IMR-90 (cell line): ENCODE measurements around the gene WNT10A. TPM values are rescaled to one million over a fixed set of nuclear protein-coding genes. Genes with fewer than 3 reads are reported as not detected.

Source experiments
- ATAC-seq: fragments of 200-7000 bp; cut with Tn5 transposase; 2 replicates; pipeline ENCODE4 v1.9.1; 2020; ENCODE audit warnings: low read depth, mild to moderate bottlenecking, moderate library complexity
- BruUV-seq: library from RNA; stranded (reverse); fragments of 400-500 nt; replicated peaks from 2 replicates; lab custom pipeline; 2021; lab: Mats Ljungman, UMichigan
- CTCF ChIA-PET: fragments of 300-600 bp; formaldehyde crosslinking; extraction: SDS; loops from one replicate; lab custom pipeline; 2021; ENCODE audit warnings: antibody characterized with exemption; lab: Yijun Ruan, JAX
- POLR2A ChIA-PET: fragments of 300-600 bp; sonication (Branson Sonifier 250); formaldehyde crosslinking; loops from one replicate; lab custom pipeline; 2022; ENCODE audit warnings: antibody characterized with exemption; ENCODE audit not compliant: unreplicated experiment; lab: Charles Lee
- DNase-seq: peaks from one replicate; pipeline ENCODE4 v3.0.0; 2013
- H2AFZ ChIP-seq: replicated peaks from 2 replicates; pipeline ENCODE3; 2013; ENCODE audit warnings: low read length, mild to moderate bottlenecking; ENCODE audit not compliant: poor library complexity
- H2AK5ac ChIP-seq: 2 replicates; pipeline ENCODE4 v1.6.1; 2013; ENCODE audit warnings: low read depth, low read length, inconsistent platforms
- H2AK9ac ChIP-seq: replicated peaks from 2 replicates; pipeline ENCODE3; 2013; ENCODE audit warnings: mild to moderate bottlenecking, low read depth, low read length, moderate library complexity; ENCODE audit not compliant: poor library complexity
- H2BK120ac ChIP-seq: 2 replicates; pipeline ENCODE4 v1.6.1; 2013; ENCODE audit warnings: low read depth, low read length, inconsistent platforms
- H2BK15ac ChIP-seq: 3 replicates; pipeline ENCODE4 v1.6.1; 2013; ENCODE audit warnings: low read depth, low read length, inconsistent platforms
- H2BK20ac ChIP-seq: 2 replicates; pipeline ENCODE4 v1.6.1; 2013; ENCODE audit warnings: low read depth, mild to moderate bottlenecking, inconsistent platforms, low read length, moderate library complexity
- H2BK5ac ChIP-seq: 2 replicates; pipeline ENCODE4 v1.6.1; 2013; ENCODE audit warnings: mild to moderate bottlenecking, low read depth, low read length, inconsistent platforms; ENCODE audit not compliant: poor library complexity, severe bottlenecking
- H3K14ac ChIP-seq: replicated peaks from 2 replicates; pipeline ENCODE4 v1.6.1; 2013; ENCODE audit warnings: low read depth, low read length, inconsistent platforms
- H3K18ac ChIP-seq: 2 replicates; pipeline ENCODE4 v1.6.1; 2013; ENCODE audit warnings: low read depth, low read length, control low read depth
- H3K23ac ChIP-seq: 2 replicates; pipeline ENCODE4 v1.6.1; 2013; ENCODE audit warnings: low read depth, low read length, inconsistent platforms
- H3K27ac ChIP-seq: 2 replicates; pipeline ENCODE4 v1.5.1; 2013; ENCODE audit warnings: mild to moderate bottlenecking, control low read depth, low read length; ENCODE audit not compliant: insufficient read depth
- H3K27me3 ChIP-seq: 2 replicates; pipeline ENCODE4 v1.6.1; 2013; ENCODE audit warnings: low read length; ENCODE audit not compliant: control insufficient read depth, insufficient read depth
- H3K36me3 ChIP-seq: 2 replicates; pipeline ENCODE4 v1.6.1; 2013; ENCODE audit warnings: low read length, mixed read lengths; ENCODE audit not compliant: control insufficient read depth, insufficient read depth
- H3K4ac ChIP-seq: 2 replicates; pipeline ENCODE4 v1.6.1; 2013; ENCODE audit warnings: low read depth, low read length, inconsistent platforms
- H3K4me1 ChIP-seq: 2 replicates; pipeline ENCODE4 v1.6.1; 2013; ENCODE audit warnings: low read length, mixed read lengths; ENCODE audit not compliant: control insufficient read depth, insufficient read depth
- H3K4me2 ChIP-seq: 2 replicates; pipeline ENCODE4 v1.6.1; 2013; ENCODE audit warnings: low read depth, mild to moderate bottlenecking, control low read depth, low read length, moderate library complexity
- H3K4me3 ChIP-seq: 2 replicates; pipeline ENCODE4 v1.5.1; 2013; ENCODE audit warnings: low read depth, mild to moderate bottlenecking, control low read depth, low read length, moderate library complexity; ENCODE audit not compliant: insufficient read depth
- H3K56ac ChIP-seq: 2 replicates; pipeline ENCODE4 v1.6.1; 2013; ENCODE audit warnings: low read length, inconsistent platforms; ENCODE audit not compliant: insufficient read depth; ENCODE audit errors: extremely low read depth
- H3K79me1 ChIP-seq, 2 experiments: 2 replicates each; pipeline ENCODE4 v1.6.1; 2013; ENCODE audit warnings: low read length in 2 of 2, inconsistent platforms in 1 of 2, low read depth in 1 of 2
- H3K9ac ChIP-seq: 2 replicates; pipeline ENCODE4 v1.6.1; 2013; ENCODE audit warnings: low read depth, low read length, control low read depth
- H3K9me1 ChIP-seq: 2 replicates; pipeline ENCODE4 v1.6.1; 2013; ENCODE audit warnings: low read length, inconsistent platforms; ENCODE audit not compliant: insufficient read depth
- H3K9me3 ChIP-seq: 2 replicates; pipeline ENCODE4 v1.6.1; 2013; ENCODE audit warnings: low read length; ENCODE audit not compliant: control insufficient read depth, insufficient read depth
- H4K20me1 ChIP-seq: 2 replicates; pipeline ENCODE4 v1.6.1; 2013; ENCODE audit warnings: low read length, inconsistent platforms; ENCODE audit not compliant: insufficient read depth
- H4K5ac ChIP-seq: 2 replicates; pipeline ENCODE4 v1.6.1; 2013; ENCODE audit warnings: mild to moderate bottlenecking, low read depth, low read length, control low read depth
- H4K8ac ChIP-seq, 2 experiments: 2 replicates each; pipeline ENCODE4 v1.6.1; 2013; ENCODE audit warnings: low read depth in 2 of 2, low read length in 2 of 2, control low read depth in 1 of 2, inconsistent platforms in 1 of 2
- H4K91ac ChIP-seq: 2 replicates; pipeline ENCODE4 v1.6.1; 2013; ENCODE audit warnings: low read depth, low read length, inconsistent platforms; ENCODE audit not compliant: insufficient read depth
- BHLHE40 ChIP-seq: fragments of 150-350 bp; IDR thresholded peaks from 2 replicates; pipeline ENCODE4 v1.6.1; 2016; ENCODE audit warnings: mild to moderate bottlenecking, low read depth, low read length
- CHD1 ChIP-seq: IDR thresholded peaks from 2 replicates; pipeline ENCODE4 v1.6.1; 2012; ENCODE audit warnings: low read depth, low read length, improper control_type of control experiment
- CTCF ChIP-seq: conservative IDR thresholded peaks from 2 replicates; pipeline ENCODE4 v1.5.1; 2012; ENCODE audit warnings: mild to moderate bottlenecking, low read depth, low read length, improper control_type of control experiment
- ELK1 ChIP-seq: fragments of 150-350 bp; IDR thresholded peaks from 2 replicates; pipeline ENCODE4 v1.6.1; 2016; ENCODE audit warnings: low read depth, mild to moderate bottlenecking, low read length, moderate library complexity, borderline replicate concordance
- NFE2L2 ChIP-seq: fragments of 150-350 bp; IDR thresholded peaks from 2 replicates; pipeline ENCODE4 v1.6.1; 2016; ENCODE audit warnings: low read depth, mild to moderate bottlenecking, low read length
- POLR2A ChIP-seq: IDR thresholded peaks from 2 replicates; pipeline ENCODE4 v1.6.1; 2012; ENCODE audit warnings: mild to moderate bottlenecking, low read depth, low read length
- WGBS, 2 experiments: methylation state at CpG; one replicate each; pipeline versions ENCODE4 v1.1.5 to v1.1.7; 2013; ENCODE audit warnings: missing lambda C conversion rate in 2 of 2; ENCODE audit not compliant: insufficient read length in 1 of 2; ENCODE audit errors: extremely low coverage in 2 of 2; 5-methylcytosine and 5-hydroxymethylcytosine counted together
- dilution Hi-C: fragments of 300-500 bp; cut with HindIII; formaldehyde crosslinking; loops from one replicate; pipeline ENCODE4 v1.14.3; 2018; ENCODE audit warnings: low sequenced_read_pairs; ENCODE audit not compliant: unreplicated experiment
- in situ Hi-C: fragments of 300-500 bp; cut with MboI; formaldehyde crosslinking; loops from 3 replicates; pipeline ENCODE4 v1.14.3; 2019; ENCODE audit warnings: low sequenced_read_pairs, inconsistent platforms, mixed read lengths
- intact Hi-C: fragments of 100-400 bp; cut with micrococcal nuclease; formaldehyde crosslinking; loops from 2 replicates; pipeline ENCODE4 v1.10.0; 2022
- polyA plus RNA-seq, 3 experiments: library from polyadenylated mRNA; depleted of rRNA; stranded (reverse); fragments of >200 nt; gene quantifications; 2 replicates each; pipeline ENCODE4 v1.2.3, GENCODE V29; 2012; ENCODE audit warnings: low replicate concordance in 1 of 3
- total RNA-seq: library from RNA; depleted of rRNA; stranded (reverse); fragments of >200 nt; gene quantifications from 2 replicates; pipeline ENCODE4 v1.2.3, GENCODE V29; 2012

Gene WNT10A
- total and polyA plus RNA-seq, 2 of the 4 experiments (the other 2 are of a cell fraction) = not detected

- Histone ChIP-seq H2AK9ac (no peak overlapping the region), H3K56ac (no peak overlapping the region), H2BK15ac (no peak overlapping the region), H4K5ac (no peak overlapping the region), H3K79me1 (no peaks in the 10 kb centered on the region), H3K9me3 (peaks cover 4% of the 10 kb centered on the region; the same call in 1 of the 2 replicates), H3K4ac (no peak overlapping the region), H4K91ac (no peak overlapping the region), H2BK5ac (no peak overlapping the region), H2BK120ac (no peak overlapping the region), H3K14ac (no peak overlapping the region), H3K23ac (no peak overlapping the region), H4K20me1 (no peaks in the 10 kb centered on the region; the same call in 1 of the 2 replicates), H3K4me2 (no peak overlapping the region), H3K9me1 (no peaks in the 10 kb centered on the region), H2AK5ac (no peak overlapping the region), H3K4me3 (no peak overlapping the region), H3K9ac (no peak overlapping the region), H3K18ac (no peak overlapping the region), H4K8ac (no peak overlapping the region), H2AFZ (no peak overlapping the region), H2BK20ac (no peak overlapping the region), H3K36me3 (no peaks in the 10 kb centered on the region), H3K27ac (no peak overlapping the region), H3K27me3 (peaks cover 84% of the 10 kb centered on the region), H3K4me1 (peaks cover 5% of the 10 kb centered on the region; the same call in 1 of the 2 replicates)
- DNase-seq (no peak), ATAC-seq (no peak)
- in situ Hi-C loops (no loop called here), intact Hi-C loops (no loop called here), dilution Hi-C loops (no loop called here)
- ChIA-PET CTCF (no interaction called here), POLR2A (no interaction called here)
- TF ChIP-seq BHLHE40 (no peak), ELK1 (no peak), CHD1 (no peak), NFE2L2 (no peak), POLR2A (no peak), CTCF (no peak)
- BruUV-seq = no TSS peak
- WGBS, 2 experiments = no CpG with 5 or more reads among the region's 1 CpG
Observed at GRCh38 chr2:218856896-218857243, 23.8 kb upstream of the WNT10A start.
